Spinal cord (tissue), 10 donors: ENCODE measurements around the gene PIK3CB. TPM values are rescaled to one million over a fixed set of nuclear protein-coding genes. Genes with fewer than 3 reads are reported as not detected.

ENCODE experiments used
- DNase-seq, 6 donors: peaks; one replicate each; pipeline versions ENCODE4 v3.0.0 to v3.0.0-alpha.2; 2013 to 2015; ENCODE audit warnings: low spot score in 6 of 6, low read depth in 4 of 6
- H3K27ac ChIP-seq: one replicate; pipeline ENCODE4 v1.5.1; 2013; ENCODE audit warnings: low read depth, low read length, control low read depth
- H3K27me3 ChIP-seq: one replicate; pipeline ENCODE4 v1.6.1; 2013; ENCODE audit warnings: low read length; ENCODE audit not compliant: control insufficient read depth, insufficient read depth
- H3K36me3 ChIP-seq: one replicate; pipeline ENCODE4 v1.6.1; 2013; ENCODE audit warnings: low read length; ENCODE audit not compliant: control insufficient read depth, insufficient read depth
- H3K4me1 ChIP-seq: one replicate; pipeline ENCODE4 v1.6.1; 2013; ENCODE audit warnings: low read length; ENCODE audit not compliant: control insufficient read depth, insufficient read depth
- H3K4me3 ChIP-seq: one replicate; pipeline ENCODE4 v1.5.1; 2013; ENCODE audit warnings: low read depth, low read length, control low read depth
- H3K9me3 ChIP-seq: one replicate; pipeline ENCODE4 v1.6.1; 2013; ENCODE audit warnings: low read length; ENCODE audit not compliant: control insufficient read depth, insufficient read depth
- WGBS: methylation state at CpG from one replicate; pipeline ENCODE4 v1.1.5; 2013; ENCODE audit warnings: missing lambda C conversion rate; ENCODE audit not compliant: insufficient coverage; 5-methylcytosine and 5-hydroxymethylcytosine counted together
- long read RNA-seq, 4 donors: transcript quantifications; one replicate each; lab custom pipeline, GENCODE V29; 2026
- polyA plus RNA-seq, 2 donors: library from polyadenylated mRNA; unstranded; fragments of 120-200 nt; gene quantifications; one replicate each; pipeline ENCODE4 v1.2.1, GENCODE V29; 2013; ENCODE audit not compliant: insufficient read length in 2 of 2
- total RNA-seq, 2 donors: library from RNA; depleted of rRNA in 1 of 2; stranded (reverse); fragments of 120-200 nt in 1 of 2; fragments of >200 nt in 1 of 2; gene quantifications; one replicate each; pipeline versions ENCODE4 v1.2.3 to v1.2.4, GENCODE V29; 2013 to 2014
- donor health status: healthy.

The PIK3CB gene
- total RNA-seq (10 to 100 TPM; 23.5 to 76.6 TPM), polyA plus RNA-seq (10 to 100 TPM; 43.9 to 51.8 TPM)
- long read RNA-seq, donor 1, result 0 reads
- long read RNA-seq, donor 2, full-length matches to known transcripts, result 1 of 1 reads
- long read RNA-seq, donor 2, partial matches to known transcripts, result 0 of 1 reads
- long read RNA-seq, donor 2, other reads (novel, unspliced or antisense), result 0 of 1 reads
- long read RNA-seq, donor 3, result 0 reads
- long read RNA-seq, donor 4, result 0 reads

GRCh38 chr3:138834596-138835396 lies at the start of gene PIK3CB:
PIK3CB (minus strand) TSS chr3:138834928; CDS start chr3:138759343, 75,585 bp downstream.
- DNase-seq, result peak; percentile 72 to 97 (median 86)
- H3K4me3 ChIP-seq, result peak within 1 kb of the TSS; percentile 76
- WGBS, result under 1% methylated on average over 81 of the region's 88 CpGs
- peak within 1 kb of the TSS; percentile 96 for H3K27ac ChIP-seq
- H3K4me1 ChIP-seq, result peaks cover 22% of the 10 kb centered on the region
- peaks cover 5% of the 10 kb centered on the region for H3K36me3 ChIP-seq
- no peaks in the 10 kb centered on the region for H3K9me3 ChIP-seq
- no peaks in the 10 kb centered on the region for H3K27me3 ChIP-seq

GRCh38 chr3:138881233-138881632 lies 46.5 kb upstream of the PIK3CB start:
- Histone ChIP-seq H3K27ac (no peak overlapping the region), H3K4me1 (no peaks in the 10 kb centered on the region)
- 89% methylated on average over 1 of the region's 2 CpGs for WGBS

GRCh38 chr3:138879541-138880380 lies 45.0 kb upstream of the PIK3CB start:
- DNase-seq, result no peak
- WGBS, result 87% methylated on average over 7 of the region's 14 CpGs
- H3K9me3 ChIP-seq, result no peaks in the 10 kb centered on the region

More at GRCh38 chr3:138881233-138881632, 46.5 kb upstream of the PIK3CB start:
- Histone ChIP-seq H3K27me3 (no peaks in the 10 kb centered on the region), H3K4me3 (no peak overlapping the region), H3K9me3 (no peaks in the 10 kb centered on the region), H3K36me3 (no peaks in the 10 kb centered on the region)
- DNase-seq, result no peak

GRCh38 chr3:138877226-138877625 lies 42.5 kb upstream of the PIK3CB start:
- H3K36me3 ChIP-seq, result no peaks in the 10 kb centered on the region
- no peak overlapping the region for H3K27ac ChIP-seq
- 84% methylated on average over 2 of the region's 2 CpGs for WGBS
- no peaks in the 10 kb centered on the region for H3K9me3 ChIP-seq
- H3K27me3 ChIP-seq, result no peaks in the 10 kb centered on the region
- H3K4me3 ChIP-seq, result no peak overlapping the region
- H3K4me1 ChIP-seq, result no peaks in the 10 kb centered on the region
- no peak for DNase-seq

More at GRCh38 chr3:138879541-138880380, 45.0 kb upstream of the PIK3CB start:
- H3K36me3 ChIP-seq, result no peaks in the 10 kb centered on the region
- H3K27ac ChIP-seq, result no peak overlapping the region
- H3K4me3 ChIP-seq, result no peak overlapping the region
- no peaks in the 10 kb centered on the region for H3K4me1 ChIP-seq
- no peaks in the 10 kb centered on the region for H3K27me3 ChIP-seq

- no peaks in the 10 kb centered on the region for H3K4me1 ChIP-seq
- no peak for DNase-seq
- H3K27me3 ChIP-seq, result no peaks in the 10 kb centered on the region
- H3K27ac ChIP-seq, result no peak overlapping the region
- WGBS, result 97% methylated on average over 9 of the region's 12 CpGs
- no peaks in the 10 kb centered on the region for H3K36me3 ChIP-seq
- no peaks in the 10 kb centered on the region for H3K9me3 ChIP-seq
- H3K4me3 ChIP-seq, result no peak overlapping the region
Measured at GRCh38 chr3:138875754-138876664, 41.3 kb upstream of the PIK3CB start.

- Histone ChIP-seq H3K4me3 (no peak overlapping the region), H3K27me3 (no peaks in the 10 kb centered on the region), H3K4me1 (no peaks in the 10 kb centered on the region), H3K36me3 (no peaks in the 10 kb centered on the region), H3K27ac (no peak overlapping the region), H3K9me3 (no peaks in the 10 kb centered on the region)
- no peak for DNase-seq
- 95% methylated on average over 2 of the region's 6 CpGs for WGBS
Measured at GRCh38 chr3:138875096-138875753, 40.5 kb upstream of the PIK3CB start.

GRCh38 chr3:138873471-138874278 lies 38.9 kb upstream of the PIK3CB start:
- Histone ChIP-seq H3K27me3 (no peaks in the 10 kb centered on the region), H3K4me3 (no peak overlapping the region), H3K36me3 (no peaks in the 10 kb centered on the region), H3K9me3 (no peaks in the 10 kb centered on the region), H3K27ac (no peak overlapping the region), H3K4me1 (no peaks in the 10 kb centered on the region)
- 78% methylated on average over 3 of the region's 10 CpGs for WGBS
- no peak for DNase-seq

- no peak overlapping the region for H3K4me3 ChIP-seq
- H3K27me3 ChIP-seq, result no peaks in the 10 kb centered on the region
- WGBS, result 92% methylated on average over 3 of the region's 4 CpGs
- H3K4me1 ChIP-seq, result no peaks in the 10 kb centered on the region
- no peak for DNase-seq
- H3K27ac ChIP-seq, result no peak overlapping the region
- H3K9me3 ChIP-seq, result no peaks in the 10 kb centered on the region
- no peaks in the 10 kb centered on the region for H3K36me3 ChIP-seq
Measured at GRCh38 chr3:138872632-138873031, 37.9 kb upstream of the PIK3CB start.
